ENCODE measurements around the gene BICC1.

DNA sequence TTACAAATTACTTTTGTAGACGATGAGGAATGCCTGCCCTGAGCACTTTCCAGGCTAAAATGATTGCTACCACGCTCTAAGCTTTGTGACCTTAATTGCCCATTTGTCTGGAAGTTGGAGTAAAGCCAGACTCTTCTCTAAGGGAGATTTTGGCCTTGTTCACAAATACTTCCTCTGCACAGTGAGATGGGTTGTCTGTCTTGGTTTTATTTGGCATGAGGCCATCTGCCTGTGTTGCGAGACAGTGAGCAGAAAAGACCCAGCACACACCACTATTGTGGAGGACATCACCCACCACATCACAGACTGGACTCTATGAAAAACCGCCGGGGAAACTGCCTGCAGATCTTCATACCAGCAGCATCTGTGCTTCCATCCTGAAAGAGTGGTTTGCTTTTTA is 138.4 kb downstream of the BICC1 start:
- TF ChIP-seq CTCF (IDR thresholded peaks at IDR 0.05; ENCODE audit: poor library complexity): no peak
- TF ChIP-seq EZH2phosphoT487 (IDR thresholded peaks at IDR 0.05; ENCODE audit: low read depth, severe bottlenecking, unreplicated experiment): no peak
